ENCODE data around the gene ZSCAN29. TPM values are rescaled to one million over a fixed set of nuclear protein-coding genes. Genes with fewer than 3 reads are reported as not detected.

The ZSCAN29 gene
- total RNA-seq, 1 experiment from 2014 or later, result 38.9 TPM

- no peak for DNase-seq (ENCODE audit: unreplicated experiment)
- ChIA-PET CTCF (interaction anchor here (0.6 to 2.4 kb wide), 4 partner anchors 9 to 831 kb away, joined by 3 to 9 read pairs (median 4); no protein-coding TSS in a partner anchor), POLR2A (interaction anchor here (0.7 kb wide), 1 partner anchor 22 kb away, joined by 3 read pairs; no protein-coding TSS in a partner anchor)
- Mint-ChIP-seq H3K4me1 (ENCODE audit: insufficient read depth, unreplicated experiment) (no peaks in the 10 kb centered on the region), H3K27ac (ENCODE audit: low read depth, unreplicated experiment) (no peak overlapping the region), H3K4me3 (ENCODE audit: unreplicated experiment) (no peak overlapping the region), H3K27me3 (ENCODE audit: insufficient read depth, unreplicated experiment) (peaks cover 21% of the 10 kb centered on the region), H3K9me3 (ENCODE audit: unreplicated experiment) (no peaks in the 10 kb centered on the region), H3K36me3 (ENCODE audit: insufficient read depth, unreplicated experiment) (peaks cover 5% of the 10 kb centered on the region)
- intact Hi-C loops (cut with micrococcal nuclease), result no loop called here
- TF ChIP-seq CTCF (IDR thresholded peaks at IDR 0.05; ENCODE audit: unreplicated experiment), result no peak
- no TSS peak for BruUV-seq (replicated peaks)
Measured at GRCh38 chr15:43325039-43325684, 45.7 kb downstream of the ZSCAN29 start.

GRCh38 chr15:43318990-43319771 lies 51.7 kb downstream of the ZSCAN29 start:
- ChIA-PET POLR2A (interaction anchor here (0.6 to 1.4 kb wide), 3 partner anchors 11 to 414 kb away, joined by 3 to 4 read pairs (median 4); no protein-coding TSS in a partner anchor), CTCF (interaction anchor here (0.9 kb wide), 1 partner anchor 93 kb away, joined by 4 read pairs; no protein-coding TSS in a partner anchor)
- TF ChIP-seq CTCF (IDR thresholded peaks at IDR 0.05; ENCODE audit: unreplicated experiment), result no peak
- intact Hi-C loops (cut with micrococcal nuclease), result no loop called here
- no peaks in the 10 kb centered on the region for H3K36me3 Mint-ChIP-seq (ENCODE audit: insufficient read depth, unreplicated experiment)
- no peaks in the 10 kb centered on the region for H3K9me3 Mint-ChIP-seq (ENCODE audit: unreplicated experiment)
- peaks cover 31% of the 10 kb centered on the region for H3K27me3 Mint-ChIP-seq (ENCODE audit: insufficient read depth, unreplicated experiment)
- no peak for DNase-seq (ENCODE audit: unreplicated experiment)
- BruUV-seq (replicated peaks), result no TSS peak
- H3K27ac Mint-ChIP-seq (ENCODE audit: low read depth, unreplicated experiment), result no peak overlapping the region
- no peaks in the 10 kb centered on the region for H3K4me1 Mint-ChIP-seq (ENCODE audit: insufficient read depth, unreplicated experiment)
- H3K4me3 Mint-ChIP-seq (ENCODE audit: unreplicated experiment), result no peak overlapping the region

GRCh38 chr15:43317566-43318184 lies 53.2 kb downstream of the ZSCAN29 start:
- intact Hi-C loops (cut with micrococcal nuclease), result no loop called here
- H3K4me1 Mint-ChIP-seq (ENCODE audit: insufficient read depth, unreplicated experiment), result no peaks in the 10 kb centered on the region
- no peak for DNase-seq (ENCODE audit: unreplicated experiment)
- no peak overlapping the region for H3K4me3 Mint-ChIP-seq (ENCODE audit: unreplicated experiment)
- peaks cover 41% of the 10 kb centered on the region for H3K27me3 Mint-ChIP-seq (ENCODE audit: insufficient read depth, unreplicated experiment)
- H3K36me3 Mint-ChIP-seq (ENCODE audit: insufficient read depth, unreplicated experiment), result no peaks in the 10 kb centered on the region
- TF ChIP-seq CTCF (IDR thresholded peaks at IDR 0.05; ENCODE audit: unreplicated experiment), result no peak
- CTCF ChIA-PET, result interaction anchor here (0.5 kb wide), 1 partner anchor 105 kb away, joined by 3 read pairs; no protein-coding TSS in a partner anchor
- POLR2A ChIA-PET, result interaction anchor here (2.3 kb wide), 1 partner anchor 10 kb away, joined by 7 read pairs; no protein-coding TSS in a partner anchor
- no peak overlapping the region for H3K27ac Mint-ChIP-seq (ENCODE audit: low read depth, unreplicated experiment)
- BruUV-seq (replicated peaks), result no TSS peak
- H3K9me3 Mint-ChIP-seq (ENCODE audit: unreplicated experiment), result no peaks in the 10 kb centered on the region

- H3K4me3 Mint-ChIP-seq (ENCODE audit: unreplicated experiment), result no peak overlapping the region
- ChIA-PET CTCF (interaction anchor here (0.6 kb wide), 1 partner anchor 303 kb away, joined by 4 read pairs; no protein-coding TSS in a partner anchor), POLR2A (interaction anchor here (0.8 to 2.3 kb wide), 2 partner anchors 9 to 95 kb away, joined by 3 to 7 read pairs; no protein-coding TSS in a partner anchor)
- H3K9me3 Mint-ChIP-seq (ENCODE audit: unreplicated experiment), result no peaks in the 10 kb centered on the region
- no peak overlapping the region for H3K27ac Mint-ChIP-seq (ENCODE audit: low read depth, unreplicated experiment)
- H3K36me3 Mint-ChIP-seq (ENCODE audit: insufficient read depth, unreplicated experiment), result no peaks in the 10 kb centered on the region
- no peak for TF ChIP-seq CTCF (IDR thresholded peaks at IDR 0.05; ENCODE audit: unreplicated experiment)
- H3K4me1 Mint-ChIP-seq (ENCODE audit: insufficient read depth, unreplicated experiment), result no peaks in the 10 kb centered on the region
- intact Hi-C loops (cut with micrococcal nuclease), result no loop called here
- peaks cover 44% of the 10 kb centered on the region for H3K27me3 Mint-ChIP-seq (ENCODE audit: insufficient read depth, unreplicated experiment)
- no peak for DNase-seq (ENCODE audit: unreplicated experiment)
- BruUV-seq (replicated peaks), result no TSS peak
Measured at GRCh38 chr15:43316971-43317346, 53.9 kb downstream of the ZSCAN29 start.

All from MCF 10A (cell line).